Measurements from ENCODE around the gene FBXW12.

Gene FBXW12

GRCh38 chr3:48361928-48362327 lies 10.1 kb upstream of the FBXW12 start:
- H3K9me3 ChIP-seq (ENCODE audit: insufficient read depth, low read length) = peaks cover 31% of the 10 kb centered on the region
- no peaks in the 10 kb centered on the region for H3K4me1 ChIP-seq (ENCODE audit: insufficient read depth, insufficient read length)
- peaks cover 4% of the 10 kb centered on the region for H3K27me3 ChIP-seq (ENCODE audit: insufficient read depth, insufficient read length)
- TF ChIP-seq SUZ12 (IDR thresholded peaks at IDR 0.05; ENCODE audit: extremely low read depth, insufficient read depth, insufficient read length) = no peak
- no peak for TF ChIP-seq ZNF274 (IDR thresholded peaks at IDR 0.05; ENCODE audit: low read depth, low read length)
- TF ChIP-seq YY1 (IDR thresholded peaks at IDR 0.05; ENCODE audit: insufficient read depth, insufficient read length) = no peak
- H3K4me3 ChIP-seq (ENCODE audit: insufficient read length, low read depth) = no peak overlapping the region
- no peak for DNase-seq (ENCODE audit: low read depth, low spot score)
- no peak overlapping the region for H3K9ac ChIP-seq (ENCODE audit: insufficient read length, low read depth)
- no peaks in the 10 kb centered on the region for H3K36me3 ChIP-seq (ENCODE audit: insufficient read depth, insufficient read length, low read length)

- no peak overlapping the region for H3K9ac ChIP-seq (ENCODE audit: insufficient read length, low read depth)
- TF ChIP-seq ZNF274 (IDR thresholded peaks at IDR 0.05; ENCODE audit: low read depth, low read length) (no peak), SUZ12 (IDR thresholded peaks at IDR 0.05; ENCODE audit: extremely low read depth, insufficient read depth, insufficient read length) (no peak), YY1 (IDR thresholded peaks at IDR 0.05; ENCODE audit: insufficient read depth, insufficient read length) (no peak)
- no peak for DNase-seq (ENCODE audit: low read depth, low spot score)
Observed at GRCh38 chr3:48364840-48365239, 7.2 kb upstream of the FBXW12 start.

DNA sequence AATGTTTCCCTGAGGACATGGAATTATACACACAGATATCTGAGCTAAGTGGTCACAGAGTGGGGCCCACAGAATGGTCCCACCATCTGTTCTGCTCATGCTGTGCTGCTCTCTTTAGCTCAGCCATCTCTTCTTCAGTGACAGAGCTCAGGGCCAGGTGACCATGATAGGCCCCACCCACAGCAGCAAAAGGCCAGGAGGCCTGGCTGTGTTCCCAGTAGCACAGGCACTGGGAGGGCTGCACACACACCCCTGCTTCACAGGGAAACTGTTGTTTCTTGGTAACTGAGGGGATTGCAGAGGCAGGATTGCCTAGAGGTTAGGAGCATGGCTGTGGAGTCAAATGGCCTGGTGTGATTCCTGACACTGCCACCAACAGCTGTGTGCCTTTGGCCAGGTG lies 4.8 kb upstream of the FBXW12 start:
- DNase-seq (ENCODE audit: low read depth, low spot score) = no peak
- TF ChIP-seq SUZ12 (IDR thresholded peaks at IDR 0.05; ENCODE audit: extremely low read depth, insufficient read depth, insufficient read length) (no peak), YY1 (IDR thresholded peaks at IDR 0.05; ENCODE audit: insufficient read depth, insufficient read length) (no peak), ZNF274 (IDR thresholded peaks at IDR 0.05; ENCODE audit: low read depth, low read length) (no peak)
- peaks cover 5% of the 10 kb centered on the region; the same call in 1 of the 2 replicates for H3K9me3 ChIP-seq (ENCODE audit: insufficient read depth, low read length)
- no peaks in the 10 kb centered on the region for H3K27me3 ChIP-seq (ENCODE audit: insufficient read depth, insufficient read length)
- H3K9ac ChIP-seq (ENCODE audit: insufficient read length, low read depth) = no peak overlapping the region
- peaks cover 8% of the 10 kb centered on the region for H3K4me1 ChIP-seq (ENCODE audit: insufficient read depth, insufficient read length)
- no peaks in the 10 kb centered on the region for H3K36me3 ChIP-seq (ENCODE audit: insufficient read depth, insufficient read length, low read length)
- H3K4me3 ChIP-seq (ENCODE audit: insufficient read length, low read depth) = no peak overlapping the region

More at GRCh38 chr3:48364840-48365239, 7.2 kb upstream of the FBXW12 start:
- H3K27me3 ChIP-seq (ENCODE audit: insufficient read depth, insufficient read length) = no peaks in the 10 kb centered on the region
- H3K4me3 ChIP-seq (ENCODE audit: insufficient read length, low read depth) = no peak overlapping the region
- peaks cover 4% of the 10 kb centered on the region for H3K4me1 ChIP-seq (ENCODE audit: insufficient read depth, insufficient read length)
- no peaks in the 10 kb centered on the region for H3K36me3 ChIP-seq (ENCODE audit: insufficient read depth, insufficient read length, low read length)
- H3K9me3 ChIP-seq (ENCODE audit: insufficient read depth, low read length) = peaks cover 17% of the 10 kb centered on the region; the same call in 1 of the 2 replicates

- H3K4me3 ChIP-seq (ENCODE audit: insufficient read length, low read depth) = no peak overlapping the region
- no peak for DNase-seq (ENCODE audit: low read depth, low spot score)
- no peak for TF ChIP-seq ZNF274 (IDR thresholded peaks at IDR 0.05; ENCODE audit: low read depth, low read length)
- no peak for TF ChIP-seq YY1 (IDR thresholded peaks at IDR 0.05; ENCODE audit: insufficient read depth, insufficient read length)
- TF ChIP-seq SUZ12 (IDR thresholded peaks at IDR 0.05; ENCODE audit: extremely low read depth, insufficient read depth, insufficient read length) = no peak
- peaks cover 8% of the 10 kb centered on the region for H3K4me1 ChIP-seq (ENCODE audit: insufficient read depth, insufficient read length)
- H3K9ac ChIP-seq (ENCODE audit: insufficient read length, low read depth) = no peak overlapping the region
- H3K36me3 ChIP-seq (ENCODE audit: insufficient read depth, insufficient read length, low read length) = no peaks in the 10 kb centered on the region
- no peaks in the 10 kb centered on the region for H3K9me3 ChIP-seq (ENCODE audit: insufficient read depth, low read length)
- no peaks in the 10 kb centered on the region for H3K27me3 ChIP-seq (ENCODE audit: insufficient read depth, insufficient read length)
Observed at GRCh38 chr3:48369693-48370332, 2.2 kb upstream of the FBXW12 start.

GRCh38 chr3:48370333-48370713 lies 1.7 kb upstream of the FBXW12 start:
- no peak for DNase-seq (ENCODE audit: low read depth, low spot score)
- Histone ChIP-seq H3K9ac (ENCODE audit: insufficient read length, low read depth) (no peak overlapping the region), H3K9me3 (ENCODE audit: insufficient read depth, low read length) (no peaks in the 10 kb centered on the region), H3K4me3 (ENCODE audit: insufficient read length, low read depth) (no peak overlapping the region), H3K4me1 (ENCODE audit: insufficient read depth, insufficient read length) (peaks cover 8% of the 10 kb centered on the region), H3K36me3 (ENCODE audit: insufficient read depth, insufficient read length, low read length) (no peaks in the 10 kb centered on the region), H3K27me3 (ENCODE audit: insufficient read depth, insufficient read length) (no peaks in the 10 kb centered on the region)
- TF ChIP-seq YY1 (IDR thresholded peaks at IDR 0.05; ENCODE audit: insufficient read depth, insufficient read length) (no peak), ZNF274 (IDR thresholded peaks at IDR 0.05; ENCODE audit: low read depth, low read length) (no peak), SUZ12 (IDR thresholded peaks at IDR 0.05; ENCODE audit: extremely low read depth, insufficient read depth, insufficient read length) (no peak)

DNA sequence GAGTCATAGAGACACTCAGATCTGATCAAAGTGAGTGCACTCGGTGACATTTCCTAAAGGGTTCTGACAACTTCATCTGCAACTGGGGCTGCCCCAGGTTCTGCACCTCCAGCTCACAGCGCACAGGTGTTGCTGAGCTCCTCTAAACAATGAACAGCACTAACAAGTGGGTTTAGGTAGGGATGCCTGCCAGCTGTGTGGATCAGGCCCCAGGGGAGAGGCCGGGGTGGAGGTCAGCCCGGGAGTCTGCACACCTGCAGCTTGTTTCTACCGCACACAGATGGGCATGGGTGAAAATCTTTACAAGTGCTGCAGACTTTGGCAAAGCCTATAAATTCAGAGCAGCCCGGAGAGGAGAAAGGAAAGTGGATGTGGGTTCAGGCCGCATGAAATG lies 355 bp downstream of the FBXW12 start:
- Histone ChIP-seq H3K36me3 (ENCODE audit: insufficient read depth, insufficient read length, low read length) (no peaks in the 10 kb centered on the region), H3K4me1 (ENCODE audit: insufficient read depth, insufficient read length) (peaks cover 8% of the 10 kb centered on the region), H3K9me3 (ENCODE audit: insufficient read depth, low read length) (no peaks in the 10 kb centered on the region), H3K4me3 (ENCODE audit: insufficient read length, low read depth) (no peak overlapping the region), H3K27me3 (ENCODE audit: insufficient read depth, insufficient read length) (no peaks in the 10 kb centered on the region), H3K9ac (ENCODE audit: insufficient read length, low read depth) (no peak overlapping the region)
- no peak for DNase-seq (ENCODE audit: low read depth, low spot score)
- TF ChIP-seq ZNF274 (IDR thresholded peaks at IDR 0.05; ENCODE audit: low read depth, low read length) (no peak), SUZ12 (IDR thresholded peaks at IDR 0.05; ENCODE audit: extremely low read depth, insufficient read depth, insufficient read length) (no peak), YY1 (IDR thresholded peaks at IDR 0.05; ENCODE audit: insufficient read depth, insufficient read length) (no peak)

DNA sequence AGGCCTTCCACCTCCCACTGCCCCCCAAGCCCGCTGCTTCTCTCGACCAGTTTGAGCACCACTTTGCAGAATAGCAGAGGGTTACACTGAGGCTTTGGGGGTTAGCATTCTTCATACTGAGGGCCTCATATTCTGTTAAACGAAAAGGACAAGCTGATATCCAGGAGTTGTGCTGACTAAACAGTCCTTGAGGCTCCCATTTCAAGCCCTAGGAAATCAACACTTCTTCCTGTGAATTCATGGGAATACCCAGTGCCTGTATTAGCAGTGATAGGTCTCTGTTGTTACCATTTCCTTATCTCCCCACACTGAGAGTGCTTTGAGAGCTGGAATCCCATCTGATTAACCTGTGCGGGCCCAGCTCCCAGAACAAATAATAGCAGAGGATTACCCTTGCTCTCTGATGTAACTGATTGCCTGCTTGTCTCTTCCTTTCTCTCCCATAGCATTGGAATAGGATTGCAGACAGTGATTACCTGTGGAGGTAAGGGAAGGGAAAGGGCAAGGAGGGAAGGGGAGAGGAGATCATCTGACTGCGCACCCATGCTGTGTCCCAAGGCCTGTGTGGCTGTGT lies 930 bp downstream of the FBXW12 start:
- no peak overlapping the region for H3K9ac ChIP-seq (ENCODE audit: insufficient read length, low read depth)
- H3K36me3 ChIP-seq (ENCODE audit: insufficient read depth, insufficient read length, low read length) = no peaks in the 10 kb centered on the region
- TF ChIP-seq ZNF274 (IDR thresholded peaks at IDR 0.05; ENCODE audit: low read depth, low read length) (no peak), YY1 (IDR thresholded peaks at IDR 0.05; ENCODE audit: insufficient read depth, insufficient read length) (no peak), SUZ12 (IDR thresholded peaks at IDR 0.05; ENCODE audit: extremely low read depth, insufficient read depth, insufficient read length) (no peak)
- no peak overlapping the region for H3K4me3 ChIP-seq (ENCODE audit: insufficient read length, low read depth)
- peaks cover 8% of the 10 kb centered on the region for H3K4me1 ChIP-seq (ENCODE audit: insufficient read depth, insufficient read length)
- H3K27me3 ChIP-seq (ENCODE audit: insufficient read depth, insufficient read length) = no peaks in the 10 kb centered on the region
- H3K9me3 ChIP-seq (ENCODE audit: insufficient read depth, low read length) = no peaks in the 10 kb centered on the region
- no peak for DNase-seq (ENCODE audit: low read depth, low spot score)
